ENCODE results near the gene CDCA4.

The CDCA4 gene

DNA sequence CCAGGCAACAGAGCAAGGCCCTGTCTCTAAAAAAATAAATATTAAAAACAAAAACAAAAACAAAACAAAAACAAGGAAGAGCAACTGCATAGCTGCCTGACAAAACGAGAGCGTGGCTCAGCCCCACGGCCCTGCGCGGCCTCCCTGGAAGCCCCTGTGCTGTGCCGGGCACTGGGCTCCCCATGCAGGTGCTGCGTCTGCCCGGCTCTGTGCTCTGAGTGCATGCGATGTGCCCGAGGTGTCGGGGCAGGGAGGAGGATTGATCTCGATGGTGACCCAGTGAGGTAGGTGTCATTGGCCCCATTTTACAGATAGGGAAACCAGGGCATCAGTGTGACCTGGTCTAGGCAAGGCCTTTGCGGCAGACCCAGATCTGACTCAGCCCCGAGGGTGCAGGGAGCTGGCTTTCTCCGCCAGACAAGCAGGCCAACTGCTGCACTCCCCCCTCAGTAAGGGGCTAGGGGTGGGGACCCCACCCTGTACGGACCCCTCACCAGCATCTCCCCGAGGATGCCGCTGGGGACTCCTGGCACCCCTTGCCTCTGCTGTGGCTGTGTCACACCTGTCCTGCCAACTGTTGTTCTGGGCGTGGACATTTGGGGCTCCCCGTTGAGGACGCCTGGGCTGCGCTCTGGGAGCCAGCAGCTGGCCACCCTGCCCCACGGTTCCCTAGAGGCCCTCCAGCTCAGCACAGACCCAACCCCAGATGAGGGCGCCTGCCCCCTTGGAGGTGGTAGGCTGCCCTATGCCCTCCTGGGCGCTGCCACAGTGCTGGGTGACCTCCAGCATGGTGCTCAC lies 29.1 kb upstream of the CDCA4 start:
- H3K27ac ChIP-seq, result no peak overlapping the region
- no peak for TF ChIP-seq CTCF (conservative IDR thresholded peaks at IDR 0.05)

- no peak for TF ChIP-seq CTCF (conservative IDR thresholded peaks at IDR 0.05)
- H3K27ac ChIP-seq, result no peak overlapping the region
These were observed 26.6 kb upstream of the CDCA4 start for GRCh38 chr14:105047283-105048016.

GRCh38 chr14:105046891-105047282 lies 26.0 kb upstream of the CDCA4 start:
- TF ChIP-seq CTCF (conservative IDR thresholded peaks at IDR 0.05), result no peak
- H3K27ac ChIP-seq, result no peak overlapping the region

- no peak overlapping the region for H3K27ac ChIP-seq
- TF ChIP-seq CTCF (conservative IDR thresholded peaks at IDR 0.05), result peak; percentile 100
These were observed 24.9 kb upstream of the CDCA4 start for GRCh38 chr14:105045710-105046326.

DNA sequence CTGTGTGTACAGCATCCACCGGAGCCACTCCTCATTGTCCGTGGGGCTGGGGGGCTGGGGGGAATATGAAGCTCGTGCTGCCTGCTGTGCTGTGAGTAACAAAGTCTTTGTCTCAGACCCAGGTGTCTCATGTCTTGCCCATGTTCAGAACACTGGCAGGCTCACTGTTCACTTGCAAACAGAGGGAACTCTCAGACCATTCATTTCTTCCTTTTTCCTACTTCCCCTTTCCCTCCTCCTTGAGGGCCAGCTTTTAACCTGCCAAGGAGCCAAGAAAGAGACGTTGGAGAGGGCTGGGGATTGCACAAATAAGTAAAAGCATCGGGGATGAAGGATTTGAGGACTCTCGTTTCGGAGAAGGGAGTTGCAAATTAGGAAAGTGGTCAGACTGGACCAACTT lies 22.8 kb upstream of the CDCA4 start:
- TF ChIP-seq CTCF (conservative IDR thresholded peaks at IDR 0.05), result no peak
- no peak overlapping the region for H3K27ac ChIP-seq

GRCh38 chr14:105042813-105043212 lies 21.9 kb upstream of the CDCA4 start:
- TF ChIP-seq CTCF (conservative IDR thresholded peaks at IDR 0.05), result no peak
- H3K27ac ChIP-seq, result no peak overlapping the region

Measured in VCaP (cell line).